Measurements from ENCODE around the gene TMEM9.
"Not testable (repeated sequence)": the region's sequence is repeated elsewhere in the genome, so short reads cannot be mapped to it uniquely, and the experiment has no call there.

Gene TMEM9

DNA sequence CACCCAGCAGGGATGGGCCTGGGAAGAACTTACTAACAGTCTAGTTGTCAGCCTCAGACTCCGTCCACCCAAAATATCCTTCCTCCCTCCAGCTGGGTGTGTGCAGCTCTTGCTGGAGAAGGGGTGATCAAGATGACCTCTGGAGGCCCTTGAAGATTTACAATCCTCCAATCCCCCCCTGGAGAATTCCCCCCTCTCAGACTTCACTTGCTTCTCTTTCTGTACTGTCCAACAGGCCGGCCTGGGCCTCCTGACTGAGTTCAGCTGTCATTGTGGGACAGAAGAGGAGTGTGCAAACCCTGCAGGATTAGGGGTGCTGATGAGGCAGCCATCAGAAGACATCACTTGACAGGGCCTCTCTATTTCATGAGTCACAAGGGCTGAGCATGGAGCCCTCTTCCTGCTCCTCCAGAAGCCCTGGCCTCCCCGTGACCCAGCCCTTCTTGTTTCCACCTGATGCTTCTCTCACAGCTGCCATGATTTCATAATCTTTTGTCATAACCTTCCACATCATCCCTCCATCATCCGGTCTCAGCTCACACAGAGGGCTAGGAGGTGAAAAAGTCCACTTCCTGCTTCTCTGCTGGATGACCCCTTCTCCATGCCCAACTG is 18.8 kb upstream of the TMEM9 start:
- no peak for DNase-seq

DNA sequence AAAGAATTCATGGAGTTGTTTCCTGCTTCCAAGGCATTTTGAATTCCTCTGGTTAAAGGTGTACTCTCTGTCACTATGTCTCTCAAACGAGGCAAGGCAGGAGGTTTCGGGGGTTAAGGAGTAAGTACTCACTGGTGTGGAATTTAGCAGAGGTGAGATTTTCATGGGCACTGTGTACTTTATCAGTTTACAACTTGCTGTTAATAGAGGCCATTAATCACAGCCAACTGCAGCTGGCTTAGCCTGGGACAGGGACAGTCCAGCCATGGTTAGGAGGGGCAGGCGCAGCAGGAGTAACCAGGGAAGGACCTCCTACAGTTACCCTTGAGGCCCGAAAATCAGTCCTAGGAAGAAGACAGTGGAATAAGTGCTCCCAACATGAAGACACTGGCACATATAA is 18.1 kb upstream of the TMEM9 start:
- no peak for DNase-seq

DNA sequence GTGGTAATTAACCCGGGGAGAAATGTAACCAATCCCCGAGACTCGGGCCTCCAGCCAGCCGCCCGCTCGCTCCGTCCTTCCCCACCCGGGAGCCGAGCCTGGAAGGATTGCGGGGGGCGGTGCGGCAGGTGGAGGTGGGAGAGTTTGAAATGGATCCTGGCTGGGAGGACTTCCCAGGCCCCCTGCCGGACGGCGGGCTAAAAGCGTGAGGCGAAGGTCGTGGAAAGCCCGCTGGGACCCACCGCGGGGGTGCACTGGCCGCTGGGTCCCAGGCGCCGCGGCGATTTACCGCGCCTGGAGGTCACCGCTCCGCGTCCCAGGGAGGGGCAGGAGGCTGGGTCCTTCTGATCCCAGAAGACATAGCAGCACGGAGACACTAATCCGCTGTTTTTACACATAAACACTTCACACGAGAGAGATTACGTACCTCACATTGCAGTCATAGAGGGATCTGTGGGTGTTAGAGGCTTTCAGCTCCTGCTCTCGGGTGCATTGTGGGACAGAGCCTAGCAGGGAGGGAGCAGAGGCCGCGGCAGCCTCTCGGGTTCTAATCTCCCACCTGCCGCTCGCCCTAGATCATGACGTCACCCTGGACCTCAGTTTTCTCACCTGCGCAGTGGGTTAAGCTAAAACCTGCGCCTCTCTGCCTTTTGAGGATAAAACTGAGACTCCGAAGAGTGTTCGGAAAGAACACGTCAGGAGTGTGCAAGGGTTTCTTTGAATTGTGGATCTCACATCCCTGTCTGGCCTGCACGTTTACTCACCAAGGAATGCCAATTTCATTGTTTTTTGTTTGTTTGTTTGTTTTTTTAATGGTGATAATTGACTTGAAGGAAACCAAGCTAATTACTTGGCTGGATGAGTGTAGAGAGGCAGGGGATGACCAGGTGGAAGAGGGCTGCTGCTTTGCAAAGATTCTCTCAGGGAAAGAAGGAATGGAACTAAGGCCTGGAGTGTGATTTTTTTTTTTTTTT is 17.1 kb upstream of the TMEM9 start:
- peak; percentile 25 to 37 for DNase-seq

DNA sequence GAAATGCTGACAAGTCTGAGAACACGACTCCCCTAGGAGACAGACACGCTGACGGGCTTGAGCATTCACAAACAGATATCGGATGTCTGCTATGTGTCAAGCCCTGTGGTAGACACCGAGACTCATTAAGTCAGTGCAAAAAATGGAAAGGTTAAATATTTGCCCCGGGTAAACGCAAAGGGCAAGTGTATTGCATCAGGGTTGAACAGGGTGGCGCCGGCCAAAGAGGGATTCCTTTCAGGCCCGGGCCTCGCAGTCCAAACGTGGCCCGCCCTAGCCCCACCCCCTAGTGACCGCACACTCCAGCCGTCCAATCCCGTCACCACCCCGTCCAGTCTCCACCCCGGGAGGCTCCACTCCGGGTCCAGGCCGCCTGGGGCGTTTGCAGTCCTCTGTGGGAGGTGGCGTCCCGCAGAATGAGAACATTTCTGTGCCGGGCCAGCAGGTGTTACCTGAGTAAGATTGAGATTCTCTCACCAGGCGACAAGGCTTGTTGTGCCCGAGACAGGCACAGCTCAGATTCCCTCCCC is 16.3 kb upstream of the TMEM9 start:
- DNase-seq, result peak; percentile 82 to 83

DNA sequence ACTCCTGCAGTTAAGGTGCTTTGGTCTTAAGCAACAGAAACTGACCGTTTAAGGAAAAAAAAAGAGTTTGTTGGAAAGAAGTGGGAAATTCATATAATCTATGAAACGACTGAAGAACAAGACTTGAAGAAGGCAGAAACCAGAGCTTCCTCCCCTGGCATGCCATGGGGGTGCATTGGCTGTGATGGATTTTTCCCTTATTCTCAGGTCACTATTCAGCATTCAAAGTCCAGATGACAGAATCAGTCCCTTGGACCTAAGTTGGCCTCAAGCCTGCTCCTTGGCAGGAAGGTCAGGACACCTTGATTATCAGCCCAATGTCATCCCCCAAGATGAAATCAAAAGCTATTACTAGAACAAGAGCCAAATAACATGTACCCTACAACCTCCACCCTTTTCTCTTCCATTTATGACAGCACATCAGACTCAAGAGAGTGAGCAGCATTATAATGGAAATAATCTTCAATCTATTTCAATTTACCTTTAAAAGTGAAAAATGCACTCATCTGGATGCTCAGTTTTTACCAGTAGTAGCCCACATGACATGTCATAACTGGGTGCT is 15.8 kb upstream of the TMEM9 start:
- DNase-seq, result no peak

DNA sequence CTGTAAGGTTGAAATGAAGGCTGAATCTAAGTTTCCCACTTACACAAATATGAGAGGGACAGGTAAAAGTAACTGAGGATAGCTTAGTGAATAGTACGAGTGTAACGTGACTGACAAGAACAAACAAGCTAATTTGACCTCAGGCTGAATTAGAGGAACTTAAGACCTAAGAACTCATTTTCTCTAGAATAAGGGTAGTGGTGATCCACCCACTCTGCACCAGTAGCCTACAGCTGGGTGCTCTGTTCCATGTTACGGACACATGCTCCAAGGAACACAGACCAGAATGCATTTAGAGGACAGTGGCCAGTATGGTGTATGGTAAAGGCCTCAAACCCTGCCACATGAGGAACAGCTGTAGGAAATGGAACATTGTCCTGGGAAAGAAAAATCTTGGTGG is 14.9 kb upstream of the TMEM9 start:
- no peak for DNase-seq

DNA sequence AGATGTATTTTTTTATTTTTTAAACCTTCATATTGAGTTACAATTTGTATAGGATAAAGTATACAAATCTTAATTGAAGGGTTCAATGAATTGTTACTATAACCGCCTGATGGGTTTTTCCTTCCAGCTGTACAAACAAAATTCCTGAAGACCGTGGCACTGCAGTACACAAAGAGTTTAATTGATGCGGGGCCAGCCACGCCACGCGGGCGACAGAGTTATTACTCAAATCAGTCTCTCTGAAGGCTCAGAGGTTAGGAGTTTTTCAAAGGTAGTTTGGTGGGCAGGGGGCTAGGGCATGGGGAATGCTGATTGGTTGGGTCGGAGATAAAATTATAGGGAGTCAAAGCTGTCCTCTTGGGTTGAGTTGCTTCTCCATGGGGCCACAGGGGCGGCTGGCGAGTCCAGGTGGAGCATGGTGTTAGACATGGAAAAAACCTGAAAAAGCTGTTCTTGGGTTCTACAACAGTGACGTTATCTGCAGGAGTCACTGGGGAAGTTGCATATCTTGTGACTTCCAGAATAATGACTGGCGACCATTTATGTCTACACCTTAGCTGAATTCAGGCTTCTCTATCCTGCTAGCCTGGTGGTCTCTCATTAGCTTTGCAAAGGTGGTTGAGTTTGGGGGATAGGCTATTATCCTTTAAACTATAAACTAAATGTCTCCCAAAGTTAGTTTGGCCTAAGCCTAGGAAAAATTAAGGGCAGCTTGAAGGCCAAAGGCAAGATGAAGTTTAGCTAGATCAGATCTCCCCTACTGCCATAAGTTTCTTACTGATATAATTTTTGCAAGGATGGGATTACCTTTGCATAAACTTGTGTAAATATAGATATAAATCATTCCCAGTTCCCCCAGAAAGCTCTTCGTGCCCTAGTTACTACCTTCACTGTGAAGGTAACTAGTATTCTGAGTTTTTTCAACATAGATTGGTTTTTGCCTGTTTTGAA is 13.0 kb upstream of the TMEM9 start:
- no peak for DNase-seq

DNA sequence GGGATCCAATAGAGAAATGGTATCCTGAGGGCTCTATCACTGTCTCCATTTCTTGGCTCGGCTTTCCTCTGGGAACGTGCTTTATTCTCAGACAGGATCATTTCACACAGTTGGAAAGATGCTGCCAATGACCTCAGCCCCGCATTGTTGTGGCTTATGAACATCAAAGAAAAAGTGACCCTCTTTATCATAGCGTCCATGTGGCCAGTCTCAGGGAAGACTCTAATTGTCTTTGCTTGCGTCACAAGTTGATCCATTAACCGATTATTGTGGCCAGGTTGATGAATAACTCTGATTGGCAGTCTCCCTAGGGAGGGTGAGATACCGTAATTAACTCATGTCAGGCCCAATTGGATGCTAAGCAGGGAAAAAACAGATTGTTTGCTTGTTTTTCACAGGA is 10.4 kb upstream of the TMEM9 start:
- DNase-seq, result no peak

DNA sequence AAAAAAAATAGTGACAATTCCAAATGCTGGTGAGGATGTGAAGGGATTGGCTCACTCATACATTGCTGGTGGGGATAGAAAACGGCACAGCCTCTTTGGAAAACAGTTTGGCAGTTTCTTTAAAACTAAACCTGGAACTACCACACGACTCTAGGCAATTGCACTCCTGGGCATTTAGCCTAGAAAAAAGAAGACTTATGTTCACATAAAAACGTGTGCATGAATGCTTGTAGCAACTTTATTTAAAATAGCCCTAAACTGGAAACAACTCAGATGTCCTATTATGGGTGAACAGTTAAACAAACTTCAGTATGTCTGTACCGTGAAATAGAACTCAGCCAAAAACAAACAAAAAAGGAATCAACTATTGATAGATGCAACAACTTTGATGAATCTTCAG is 9.4 kb upstream of the TMEM9 start:
- no peak for DNase-seq

DNA sequence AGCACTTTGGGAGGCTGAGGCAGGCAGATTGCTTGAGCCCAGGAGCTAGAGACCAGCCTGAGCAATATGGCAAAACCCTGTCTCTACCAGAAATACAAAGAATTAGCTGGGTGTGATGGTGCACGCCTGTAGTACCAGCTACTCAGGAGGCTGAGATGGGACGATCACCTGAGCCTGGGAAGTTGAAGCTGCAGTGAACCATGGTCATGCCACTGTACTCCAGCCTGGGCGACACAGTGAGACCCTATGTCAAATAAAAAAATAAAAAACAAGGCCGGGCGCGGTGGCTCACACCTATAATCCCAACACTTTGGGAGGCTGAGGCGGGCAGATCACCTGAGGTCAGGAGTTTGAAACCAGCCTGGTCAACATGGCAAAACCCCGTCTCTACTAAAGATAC is 8.8 kb upstream of the TMEM9 start:
- not testable (repeated sequence) for DNase-seq

DNA sequence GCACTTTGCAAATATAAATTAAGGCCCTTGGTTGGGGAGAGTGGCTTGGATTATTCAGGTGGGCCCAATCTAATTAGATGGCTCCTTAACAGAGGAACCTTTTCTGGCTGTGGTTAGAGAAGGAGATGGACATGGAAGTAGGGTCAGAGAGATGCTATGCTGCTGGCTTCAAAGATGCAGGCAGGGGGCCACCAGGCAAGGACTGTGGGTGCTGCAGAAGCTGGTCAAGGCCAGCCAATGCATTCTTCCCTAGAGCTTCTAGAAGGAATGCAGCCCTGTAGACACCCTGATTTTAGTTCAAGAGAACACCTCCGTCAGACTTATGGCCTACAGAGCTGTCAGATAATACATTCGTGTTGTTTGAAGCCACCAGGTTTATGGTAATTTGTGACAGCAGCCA is 3.7 kb upstream of the TMEM9 start:
- DNase-seq, result no peak

DNA sequence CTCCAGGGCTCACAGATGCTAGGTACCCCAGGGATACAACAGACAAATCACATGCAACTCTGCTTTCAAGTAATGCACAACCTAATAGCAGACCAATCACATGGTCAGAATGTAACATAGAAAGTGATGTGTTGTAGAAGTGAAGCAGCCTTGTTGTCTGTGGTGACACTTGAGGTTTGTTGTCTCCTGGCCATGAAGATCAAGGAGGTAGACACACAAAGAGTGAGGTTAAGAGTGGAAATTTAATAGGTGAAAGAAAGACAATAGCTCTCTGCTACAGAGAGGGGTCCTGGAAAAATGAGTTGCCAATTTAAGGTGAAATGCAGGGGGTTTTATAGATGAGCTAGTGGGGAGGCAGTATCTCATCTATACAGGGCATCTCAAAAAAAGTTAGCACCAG is 2.5 kb upstream of the TMEM9 start:
- DNase-seq, result no peak

DNA sequence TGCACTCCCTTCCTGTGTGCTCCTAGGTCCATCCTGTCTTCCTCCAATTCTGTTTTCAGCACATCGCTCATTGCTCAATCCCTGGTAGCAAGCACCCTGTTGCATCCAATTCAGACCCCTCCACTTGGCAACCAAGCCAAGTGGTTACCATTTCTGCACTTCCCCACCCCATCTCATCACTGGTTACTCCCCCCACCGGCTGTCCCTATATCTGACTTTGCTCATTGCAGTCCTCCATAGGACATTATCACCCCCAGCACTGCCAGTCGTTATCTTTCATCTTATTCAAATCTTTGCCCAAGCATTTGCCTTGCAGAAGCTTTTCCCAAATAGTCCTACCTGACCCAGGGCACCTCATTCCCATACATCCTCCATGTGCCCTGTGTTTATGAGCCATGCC is 2.1 kb upstream of the TMEM9 start:
- DNase-seq, result no peak

DNA sequence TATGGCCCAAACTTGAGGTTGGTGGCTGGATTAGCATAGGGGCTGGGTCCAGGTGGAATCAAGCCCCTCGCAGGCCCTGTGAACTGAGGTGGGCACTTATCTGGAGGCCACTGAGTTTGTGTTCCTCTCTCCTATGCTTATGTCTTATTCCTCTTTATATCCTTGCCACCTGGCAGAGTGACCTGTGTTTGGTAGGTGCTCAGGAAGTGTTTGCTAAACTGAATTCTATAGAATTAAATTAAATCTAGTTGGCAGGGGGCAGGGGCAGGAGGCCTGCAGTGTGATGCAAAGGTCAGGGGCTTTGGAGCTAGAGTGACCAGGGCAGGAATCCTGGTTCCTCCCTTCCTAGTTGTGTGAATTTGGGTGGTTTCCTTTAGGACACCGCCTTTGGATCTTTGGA is 1.1 kb upstream of the TMEM9 start:
- no peak for DNase-seq

DNA sequence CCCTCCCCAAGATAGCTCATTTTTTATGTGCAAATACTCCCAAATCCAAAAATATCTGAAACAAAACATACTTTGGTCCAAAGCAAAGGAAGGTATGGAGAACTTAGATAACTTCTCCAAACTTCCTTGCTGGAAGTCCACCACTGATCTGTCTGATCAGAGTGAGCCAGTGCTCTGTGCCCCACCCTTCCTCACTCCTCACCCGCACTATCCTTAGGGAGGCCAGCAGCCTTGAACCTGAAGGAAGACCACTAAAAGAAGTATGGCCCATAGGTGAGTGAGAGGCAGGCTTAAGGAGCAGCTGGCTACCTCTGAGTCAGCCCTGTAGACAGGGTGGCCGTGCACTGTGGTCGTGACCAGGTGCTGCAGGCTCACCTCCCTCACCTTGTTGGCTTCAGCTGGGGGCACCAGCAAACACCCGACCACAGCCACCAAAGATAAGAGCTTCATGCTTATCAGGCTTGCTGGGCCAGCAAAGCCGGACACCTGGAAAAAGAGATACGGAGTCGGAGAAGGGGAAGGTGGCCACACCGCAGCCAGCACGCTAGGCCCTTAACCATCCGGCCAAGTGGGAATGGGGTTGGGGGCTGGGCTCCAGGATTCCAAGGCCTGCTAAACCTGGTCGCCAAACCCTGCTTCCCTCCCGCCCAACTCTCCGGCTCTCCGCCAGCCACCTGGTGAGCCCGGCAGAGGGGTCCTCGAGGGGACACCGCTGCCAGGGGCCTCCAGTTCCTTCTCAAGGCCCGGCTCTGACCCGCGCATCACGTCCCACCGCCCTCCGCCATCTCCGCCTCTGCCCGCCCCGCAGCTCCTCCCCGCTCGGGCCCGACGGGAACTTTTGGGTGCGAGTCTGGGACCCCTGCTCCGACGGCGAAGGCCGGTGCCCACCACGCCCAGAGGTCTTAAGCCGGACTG is 543 bp downstream of the TMEM9 start:
- DNase-seq, result no peak

DNA sequence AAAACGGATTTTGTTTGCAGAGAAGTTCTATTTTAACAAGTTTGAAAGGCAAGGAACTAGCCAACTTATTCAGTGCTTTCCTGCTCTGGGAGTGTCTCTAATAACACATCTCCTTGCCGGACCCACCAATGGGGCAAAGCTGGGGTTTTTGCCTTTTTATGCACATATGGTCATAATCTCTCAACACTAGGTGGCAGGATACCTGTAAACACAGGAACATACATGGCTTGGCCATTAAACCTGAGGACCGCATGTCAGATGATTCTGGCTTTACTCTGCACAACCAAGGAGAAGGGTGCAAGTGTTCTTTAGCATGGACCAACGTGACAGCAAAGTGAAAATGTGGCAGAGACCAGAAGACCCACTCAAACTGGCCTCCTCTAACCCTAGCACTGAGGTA is 4.9 kb downstream of the TMEM9 start:
- peak in 1 of 2 donors; percentile 21 for DNase-seq

DNA sequence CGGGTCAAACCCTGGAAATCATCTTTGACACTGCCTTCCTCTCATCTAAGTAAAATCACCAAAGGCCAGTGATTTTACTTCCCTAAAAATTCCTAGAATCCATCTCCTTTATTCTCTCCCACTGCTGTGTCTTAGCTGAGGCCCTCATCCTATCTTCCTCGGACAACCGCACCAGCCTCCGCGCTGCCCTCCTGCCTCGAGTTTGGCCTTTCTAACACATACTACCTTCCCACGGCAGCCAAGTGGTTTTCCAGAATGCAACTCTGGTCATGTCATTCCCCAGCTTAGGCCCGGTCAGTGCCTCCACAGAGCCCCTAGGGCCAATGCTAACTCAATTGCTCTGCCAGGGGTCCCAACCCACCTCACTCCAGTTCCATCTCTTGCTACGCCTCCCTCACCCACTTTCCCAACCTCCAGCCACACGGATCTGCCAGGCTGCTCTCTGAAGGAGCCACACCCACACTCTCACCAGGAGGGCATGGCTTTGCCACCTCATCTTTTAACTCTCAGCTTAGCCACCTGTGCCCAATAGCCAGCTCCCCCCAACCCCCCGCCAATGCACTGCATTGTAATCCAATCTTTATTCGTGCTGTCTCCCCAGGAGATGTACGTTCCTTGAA is 6.8 kb downstream of the TMEM9 start:
- no peak for DNase-seq

DNA sequence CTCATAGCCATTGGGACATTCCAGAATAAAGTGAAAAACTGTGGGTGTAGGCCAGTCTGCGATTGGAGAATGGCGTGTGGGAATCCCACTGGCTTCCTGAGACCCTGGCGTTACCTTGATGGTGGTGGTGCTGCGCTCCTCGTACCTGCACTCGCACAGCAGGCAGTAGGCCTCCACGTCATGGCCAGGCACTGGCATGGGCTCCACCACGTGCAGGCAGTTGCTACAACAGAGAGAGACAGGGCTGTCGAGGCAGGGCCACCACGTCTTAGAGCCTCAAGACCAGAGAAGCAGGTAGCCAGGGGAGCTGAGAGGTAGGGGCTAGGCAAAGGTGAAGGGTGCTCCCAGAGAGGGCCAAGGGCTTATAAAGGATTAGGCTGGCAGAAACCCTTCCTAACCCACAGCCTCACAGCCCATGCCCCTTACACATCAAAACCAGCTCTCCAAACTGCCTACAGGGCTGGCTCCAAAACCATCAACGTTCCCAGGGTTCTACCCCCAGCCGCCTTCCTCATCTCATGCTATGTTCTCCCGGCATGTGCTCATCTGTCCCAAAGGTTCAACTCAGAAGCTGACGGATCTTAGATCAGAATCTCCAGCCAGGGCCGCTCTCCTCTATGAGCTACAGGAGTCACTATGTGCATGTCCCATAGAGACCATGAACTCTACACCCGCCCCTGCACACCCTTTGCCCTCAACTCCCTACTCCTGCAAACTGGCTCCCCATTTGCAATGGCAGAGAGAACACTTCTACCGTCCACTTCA is 7.5 kb downstream of the TMEM9 start:
- no peak for DNase-seq

DNA sequence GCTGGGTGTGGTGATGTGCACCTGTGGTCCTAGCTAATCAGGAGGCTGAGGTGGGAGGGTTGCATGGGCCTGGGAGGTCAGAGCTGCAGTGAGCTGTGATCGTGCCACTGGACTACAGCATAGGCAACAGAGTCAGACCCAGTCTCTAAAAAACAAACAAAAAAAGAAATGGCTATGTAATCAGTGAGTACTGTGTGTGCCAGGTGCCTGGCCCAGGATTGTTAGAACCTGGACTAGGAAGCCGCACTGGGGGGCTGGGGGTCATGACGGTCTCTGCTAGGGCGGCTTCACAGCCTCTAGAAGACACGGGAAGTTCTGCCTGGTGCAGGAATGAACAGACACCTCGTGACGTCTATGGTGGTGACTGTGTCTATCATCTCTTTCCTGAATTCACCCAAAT is 8.5 kb downstream of the TMEM9 start:
- no peak for DNase-seq

DNA sequence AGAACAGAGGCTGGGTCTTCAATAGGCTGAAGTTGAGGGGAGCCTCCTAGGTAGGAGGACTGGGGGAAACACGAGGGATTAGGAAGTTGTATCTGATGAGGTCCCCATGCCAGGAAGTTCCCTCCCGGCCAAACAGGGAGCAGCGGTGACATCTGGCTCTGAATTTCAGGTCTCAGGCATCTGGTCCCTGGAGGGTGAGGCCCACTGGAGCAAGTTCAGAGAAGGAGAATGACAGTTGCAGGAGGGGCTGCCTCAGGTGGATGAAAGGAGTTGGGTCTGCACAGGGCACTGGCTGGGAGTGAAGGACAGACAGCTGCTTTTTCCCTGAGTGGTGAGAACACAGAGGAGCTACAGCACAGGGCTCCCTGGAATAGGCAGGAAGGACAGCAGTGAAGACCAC is 9.1 kb downstream of the TMEM9 start:
- no peak for DNase-seq

Measured in CD4-positive, alpha-beta T cell treated with Interleukin-1 beta for 1 hour (primary cell).